Gastrocnemius medialis (tissue), 4 donors: ENCODE results near the gene HINT2.

Experiments
- POLR2A ChIP-seq, 2 donors: fragments of 450-650 bp; IDR thresholded peaks; one replicate each; pipeline ENCODE4 v1.6.1; 2017; ENCODE audit warnings: antibody characterized with exemption in 2 of 2, mild to moderate bottlenecking in 2 of 2, moderate library complexity in 2 of 2
- TF ChIP-seq, protein P1 (sequence below), 5 experiments: fragments of 450-650 bp in 3 of 5; fragments of 200-600 bp in 2 of 5; sonication (generic) in 2 of 5; IDR thresholded peaks in 4 of 5; conservative IDR thresholded peaks in 1 of 5; 1 replicate in 4 of 5; 2 replicates in 1 of 5; pipeline ENCODE4 v1.5.1; 2016 to 2019; ENCODE audit warnings: antibody characterized with exemption in 5 of 5, mild to moderate bottlenecking in 3 of 5, moderate library complexity in 3 of 5

- TF ChIP-seq, protein P1, sequence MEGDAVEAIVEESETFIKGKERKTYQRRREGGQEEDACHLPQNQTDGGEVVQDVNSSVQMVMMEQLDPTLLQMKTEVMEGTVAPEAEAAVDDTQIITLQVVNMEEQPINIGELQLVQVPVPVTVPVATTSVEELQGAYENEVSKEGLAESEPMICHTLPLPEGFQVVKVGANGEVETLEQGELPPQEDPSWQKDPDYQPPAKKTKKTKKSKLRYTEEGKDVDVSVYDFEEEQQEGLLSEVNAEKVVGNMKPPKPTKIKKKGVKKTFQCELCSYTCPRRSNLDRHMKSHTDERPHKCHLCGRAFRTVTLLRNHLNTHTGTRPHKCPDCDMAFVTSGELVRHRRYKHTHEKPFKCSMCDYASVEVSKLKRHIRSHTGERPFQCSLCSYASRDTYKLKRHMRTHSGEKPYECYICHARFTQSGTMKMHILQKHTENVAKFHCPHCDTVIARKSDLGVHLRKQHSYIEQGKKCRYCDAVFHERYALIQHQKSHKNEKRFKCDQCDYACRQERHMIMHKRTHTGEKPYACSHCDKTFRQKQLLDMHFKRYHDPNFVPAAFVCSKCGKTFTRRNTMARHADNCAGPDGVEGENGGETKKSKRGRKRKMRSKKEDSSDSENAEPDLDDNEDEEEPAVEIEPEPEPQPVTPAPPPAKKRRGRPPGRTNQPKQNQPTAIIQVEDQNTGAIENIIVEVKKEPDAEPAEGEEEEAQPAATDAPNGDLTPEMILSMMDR (IDR thresholded peaks at IDR 0.05 in 4 of 5, conservative IDR thresholded peaks at IDR 0.05 in 1 of 5): no peak
- no peak for TF ChIP-seq POLR2A (IDR thresholded peaks at IDR 0.05)
These were observed 22.6 kb downstream of the HINT2 start for GRCh38 chr9:35792024-35792813.
